Activated naive CD8-positive, alpha-beta T cell treated with anti-CD3 and anti-CD28 coated beads for 36 hours (primary cell): ENCODE measurements around the gene RABEPK. TPM values are rescaled to one million over a fixed set of nuclear protein-coding genes. Genes with fewer than 3 reads are reported as not detected.
"Not testable (repeated sequence)": the region's sequence is repeated elsewhere in the genome, so short reads cannot be mapped to it uniquely, and the experiment has no call there.

Source experiments
- DNase-seq: peaks from one replicate; pipeline ENCODE4 v3.0.0; 2021
- H3K27ac Mint-ChIP-seq: one replicate; pipeline ENCODE4 v1.8.0; 2022; ENCODE audit warnings: mild to moderate bottlenecking, moderate library complexity, mixed read lengths
- H3K27me3 Mint-ChIP-seq: one replicate; pipeline ENCODE4 v1.8.0; 2022; ENCODE audit warnings: mild to moderate bottlenecking, mixed read lengths
- H3K36me3 Mint-ChIP-seq: one replicate; pipeline ENCODE4 v1.8.0; 2021; ENCODE audit warnings: mild to moderate bottlenecking, mixed read lengths
- H3K4me1 Mint-ChIP-seq: one replicate; pipeline ENCODE4 v1.8.0; 2021; ENCODE audit warnings: mixed read lengths
- H3K4me3 Mint-ChIP-seq: one replicate; pipeline ENCODE4 v1.8.0; 2022; ENCODE audit warnings: mild to moderate bottlenecking, moderate library complexity, mixed read lengths
- H3K9me3 Mint-ChIP-seq: one replicate; pipeline ENCODE4 v1.8.0; 2022; ENCODE audit warnings: mixed read lengths
- total RNA-seq, 2 experiments: library from RNA; stranded (reverse); gene quantifications; one replicate each; pipeline ENCODE4 v1.2.3, GENCODE V29; 2021

The RABEPK gene
- 10 to 100 TPM; 41.1 to 41.6 TPM for total RNA-seq

DNA sequence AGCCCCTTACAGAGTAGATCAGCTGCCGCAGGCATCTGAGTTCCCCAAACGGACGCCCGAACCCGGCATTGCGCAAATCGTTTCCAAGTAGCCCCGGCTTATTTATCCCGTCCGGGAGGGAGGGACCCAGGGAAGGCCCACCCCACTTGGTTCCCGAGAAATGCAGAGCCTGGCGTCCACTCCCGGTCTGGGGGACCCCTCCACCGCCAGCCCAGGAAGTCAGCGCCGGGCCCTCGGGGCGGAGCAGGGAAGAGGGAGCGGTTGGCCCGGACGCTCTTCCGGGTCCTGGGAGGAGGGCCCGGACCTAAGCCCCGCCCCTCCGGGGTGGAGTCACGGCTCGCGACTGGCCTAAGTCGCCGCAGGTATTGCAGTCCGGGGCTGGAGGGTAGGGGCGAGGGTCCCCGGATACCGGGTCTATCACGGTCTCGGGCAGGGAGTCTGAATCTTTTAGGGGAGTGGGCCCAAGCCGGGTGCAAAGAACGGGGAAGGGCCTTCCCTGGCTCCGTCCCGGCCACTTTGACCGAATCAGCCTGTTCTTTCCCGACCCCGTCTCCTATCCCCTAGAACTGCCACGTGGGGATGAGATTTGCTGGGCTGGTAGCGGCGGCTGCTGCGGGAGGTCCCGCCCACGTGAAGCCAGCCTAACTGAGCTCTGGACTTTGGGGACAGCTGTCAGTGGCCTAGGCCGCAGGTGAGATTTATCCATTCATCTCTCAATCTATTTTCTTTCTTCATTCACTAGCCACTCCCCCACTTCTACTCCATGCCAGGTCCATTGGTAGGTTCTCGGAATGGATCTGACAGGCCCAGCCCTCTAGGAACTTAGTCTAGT lies at the start of gene RABEPK:
Gene RABEPK (plus strand): TSS at position 327 of the 832 bp plus-strand sequence. CDS start 2,472 bp downstream, outside the sequence.
- H3K27ac Mint-ChIP-seq = peak within 1 kb of the TSS; percentile 90
- peaks cover 31% of the 10 kb centered on the region for H3K4me1 Mint-ChIP-seq
- H3K9me3 Mint-ChIP-seq = peaks cover 2% of the 10 kb centered on the region
- peak; percentile 94 for DNase-seq
- H3K4me3 Mint-ChIP-seq = peak within 1 kb of the TSS; percentile 96
- H3K27me3 Mint-ChIP-seq = no peaks in the 10 kb centered on the region
- H3K36me3 Mint-ChIP-seq = peaks cover 15% of the 10 kb centered on the region

GRCh38 chr9:125151730-125152129 lies 48.6 kb upstream of the RABEPK start:
- peaks cover 9% of the 10 kb centered on the region for H3K36me3 Mint-ChIP-seq
- H3K27ac Mint-ChIP-seq = no peak overlapping the region
- no peaks in the 10 kb centered on the region for H3K27me3 Mint-ChIP-seq
- peaks cover 3% of the 10 kb centered on the region for H3K4me1 Mint-ChIP-seq
- H3K4me3 Mint-ChIP-seq = no peak overlapping the region
- DNase-seq = no peak
- H3K9me3 Mint-ChIP-seq = no peaks in the 10 kb centered on the region

GRCh38 chr9:125153712-125154367 lies 46.5 kb upstream of the RABEPK start:
- Mint-ChIP-seq H3K9me3 (no peaks in the 10 kb centered on the region), H3K4me3 (no peak overlapping the region), H3K4me1 (no peaks in the 10 kb centered on the region), H3K27ac (no peak overlapping the region), H3K36me3 (peaks cover 13% of the 10 kb centered on the region), H3K27me3 (no peaks in the 10 kb centered on the region)
- no peak for DNase-seq

GRCh38 chr9:125156551-125156950 lies 43.8 kb upstream of the RABEPK start:
- no peaks in the 10 kb centered on the region for H3K27me3 Mint-ChIP-seq
- H3K4me3 Mint-ChIP-seq = no peak overlapping the region
- no peak for DNase-seq
- H3K27ac Mint-ChIP-seq = no peak overlapping the region
- H3K36me3 Mint-ChIP-seq = peaks cover 20% of the 10 kb centered on the region
- H3K4me1 Mint-ChIP-seq = peaks cover 2% of the 10 kb centered on the region
- no peaks in the 10 kb centered on the region for H3K9me3 Mint-ChIP-seq

GRCh38 chr9:125160750-125161149 lies 39.6 kb upstream of the RABEPK start:
- no peaks in the 10 kb centered on the region for H3K27me3 Mint-ChIP-seq
- H3K27ac Mint-ChIP-seq = no peak overlapping the region
- H3K36me3 Mint-ChIP-seq = peaks cover 15% of the 10 kb centered on the region
- DNase-seq = no peak
- H3K9me3 Mint-ChIP-seq = no peaks in the 10 kb centered on the region
- no peak overlapping the region for H3K4me3 Mint-ChIP-seq
- H3K4me1 Mint-ChIP-seq = peaks cover 2% of the 10 kb centered on the region

GRCh38 chr9:125161284-125161918 lies 38.9 kb upstream of the RABEPK start:
- Mint-ChIP-seq H3K36me3 (peaks cover 15% of the 10 kb centered on the region), H3K27me3 (no peaks in the 10 kb centered on the region), H3K27ac (peak overlapping the region; percentile 40), H3K4me1 (peaks cover 7% of the 10 kb centered on the region), H3K4me3 (no peak overlapping the region), H3K9me3 (no peaks in the 10 kb centered on the region)
- DNase-seq = no peak

GRCh38 chr9:125162891-125163290 lies 37.5 kb upstream of the RABEPK start:
- H3K4me1 Mint-ChIP-seq, H3K9me3 Mint-ChIP-seq, H3K27me3 Mint-ChIP-seq, H3K4me3 Mint-ChIP-seq, H3K27ac Mint-ChIP-seq, DNase-seq: not testable (repeated sequence)
- H3K36me3 Mint-ChIP-seq = peaks cover 12% of the 10 kb centered on the region

DNA sequence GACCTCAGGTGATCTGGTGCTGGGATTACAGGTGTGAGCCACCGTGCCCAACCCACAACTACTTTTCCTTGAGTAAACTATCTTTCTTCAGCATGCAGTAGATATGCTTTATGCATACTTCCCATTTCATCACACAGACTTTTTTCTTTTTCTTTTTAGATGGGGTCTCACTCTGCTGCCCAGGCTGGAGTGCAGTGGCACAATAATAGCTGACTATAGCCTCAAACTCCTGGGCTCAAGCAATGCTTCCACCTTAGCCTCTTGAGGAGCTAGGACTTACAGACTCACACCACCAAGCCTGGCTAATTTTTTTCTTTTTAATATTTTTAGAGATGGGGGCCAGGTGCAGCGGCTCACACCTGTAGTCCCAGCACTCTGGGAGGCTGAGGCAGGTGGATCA lies 33.6 kb upstream of the RABEPK start:
- peaks cover 15% of the 10 kb centered on the region for H3K36me3 Mint-ChIP-seq
- DNase-seq = no peak

GRCh38 chr9:125169895-125170294 lies 30.4 kb upstream of the RABEPK start:
- H3K4me1 Mint-ChIP-seq = peaks cover 26% of the 10 kb centered on the region
- H3K36me3 Mint-ChIP-seq = peaks cover 25% of the 10 kb centered on the region
- H3K9me3 Mint-ChIP-seq = no peaks in the 10 kb centered on the region
- H3K27ac Mint-ChIP-seq = no peak overlapping the region
- no peak for DNase-seq
- H3K4me3 Mint-ChIP-seq = no peak overlapping the region
- no peaks in the 10 kb centered on the region for H3K27me3 Mint-ChIP-seq

More for the DNA sequence above, 33.6 kb upstream of the RABEPK start:
- Mint-ChIP-seq H3K4me1 (peaks cover 13% of the 10 kb centered on the region), H3K4me3 (no peak overlapping the region), H3K9me3 (no peaks in the 10 kb centered on the region), H3K27me3 (no peaks in the 10 kb centered on the region), H3K27ac (no peak overlapping the region)

DNA sequence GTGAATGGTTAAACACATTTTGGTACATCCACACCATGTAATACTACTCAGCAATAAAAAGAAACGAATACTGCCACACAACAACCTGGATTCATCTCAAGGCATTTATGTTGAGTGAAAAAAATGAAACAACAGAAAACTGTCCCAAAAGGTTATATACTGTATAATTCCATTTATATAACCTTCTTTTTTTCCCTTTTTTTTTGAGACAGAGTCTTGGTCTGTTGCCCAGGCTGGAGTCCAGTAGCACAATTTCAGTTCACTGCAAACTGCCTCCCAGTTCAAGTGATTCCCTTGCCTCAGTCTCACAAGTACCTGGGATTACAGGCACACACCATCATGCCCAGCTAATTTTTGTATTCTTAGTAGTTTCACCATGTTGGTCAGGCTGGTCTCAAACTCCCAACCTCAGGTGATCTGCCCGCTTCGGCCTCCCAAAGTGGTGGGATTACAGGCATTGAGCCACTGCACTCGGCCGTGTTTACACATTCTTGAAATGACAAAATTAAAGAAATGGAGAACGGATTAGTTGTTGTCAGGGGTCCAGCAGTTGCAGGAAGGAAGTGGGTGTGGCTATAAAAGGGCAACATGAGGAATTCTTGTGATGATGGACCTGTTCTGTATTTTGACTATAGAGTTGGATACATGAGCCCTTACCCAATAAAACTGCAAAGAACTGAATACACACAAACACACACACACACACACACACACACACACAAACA lies 28.1 kb upstream of the RABEPK start:
- Mint-ChIP-seq H3K27ac (no peak overlapping the region), H3K4me3 (no peak overlapping the region), H3K27me3 (no peaks in the 10 kb centered on the region), H3K36me3 (peaks cover 29% of the 10 kb centered on the region), H3K9me3 (no peaks in the 10 kb centered on the region), H3K4me1 (peaks cover 30% of the 10 kb centered on the region)
- DNase-seq = no peak

DNA sequence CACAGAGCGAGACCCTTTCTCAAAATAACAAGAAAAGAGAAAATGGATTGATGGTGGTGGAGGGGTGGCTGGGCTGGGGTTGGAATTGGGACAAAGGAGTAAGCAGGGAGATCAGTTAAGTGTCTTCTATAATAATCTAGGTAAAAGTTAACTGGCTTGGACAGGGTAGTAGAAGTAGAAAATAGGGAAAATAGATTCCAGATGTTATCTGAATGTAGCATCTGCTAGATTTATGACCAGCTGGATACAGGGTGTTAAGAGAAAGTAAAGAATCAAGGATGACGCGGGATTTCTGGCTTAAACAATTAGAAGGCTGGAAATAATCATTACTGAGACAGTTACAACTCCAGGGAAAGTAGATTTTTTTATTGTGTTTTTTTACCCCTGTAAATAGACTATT lies 23.7 kb upstream of the RABEPK start:
- Mint-ChIP-seq H3K36me3 (peaks cover 40% of the 10 kb centered on the region), H3K27ac (no peak overlapping the region), H3K9me3 (no peaks in the 10 kb centered on the region), H3K4me1 (peaks cover 40% of the 10 kb centered on the region), H3K27me3 (no peaks in the 10 kb centered on the region), H3K4me3 (no peak overlapping the region)
- DNase-seq = no peak

- H3K36me3 Mint-ChIP-seq = peaks cover 41% of the 10 kb centered on the region
- DNase-seq = no peak
- no peak overlapping the region for H3K4me3 Mint-ChIP-seq
- H3K27ac Mint-ChIP-seq = no peak overlapping the region
- H3K4me1 Mint-ChIP-seq = peaks cover 40% of the 10 kb centered on the region
- H3K27me3 Mint-ChIP-seq = no peaks in the 10 kb centered on the region
- peaks cover 3% of the 10 kb centered on the region for H3K9me3 Mint-ChIP-seq
These were observed 22.5 kb upstream of the RABEPK start for GRCh38 chr9:125177888-125178287.

- not testable (repeated sequence) for H3K27me3 Mint-ChIP-seq, H3K4me3 Mint-ChIP-seq, DNase-seq, H3K9me3 Mint-ChIP-seq, H3K27ac Mint-ChIP-seq
- peaks cover 39% of the 10 kb centered on the region for H3K36me3 Mint-ChIP-seq
- H3K4me1 Mint-ChIP-seq = peaks cover 41% of the 10 kb centered on the region
These were observed 20.6 kb upstream of the RABEPK start for GRCh38 chr9:125179776-125180175.

- H3K4me3 Mint-ChIP-seq = no peak overlapping the region
- no peak for DNase-seq
- H3K27me3 Mint-ChIP-seq = no peaks in the 10 kb centered on the region
- H3K27ac Mint-ChIP-seq = no peak overlapping the region
- H3K9me3 Mint-ChIP-seq = peaks cover 3% of the 10 kb centered on the region
- H3K36me3 Mint-ChIP-seq = peaks cover 42% of the 10 kb centered on the region
- H3K4me1 Mint-ChIP-seq = peaks cover 47% of the 10 kb centered on the region
These were observed 19.5 kb upstream of the RABEPK start for GRCh38 chr9:125180876-125181275.

GRCh38 chr9:125181756-125182155 lies 18.6 kb upstream of the RABEPK start:
- not testable (repeated sequence) for H3K27me3 Mint-ChIP-seq, DNase-seq, H3K4me3 Mint-ChIP-seq, H3K9me3 Mint-ChIP-seq, H3K27ac Mint-ChIP-seq
- peaks cover 42% of the 10 kb centered on the region for H3K4me1 Mint-ChIP-seq
- H3K36me3 Mint-ChIP-seq = peaks cover 38% of the 10 kb centered on the region
